Measurements from ENCODE around the gene LHFPL4. TPM values are rescaled to one million over a fixed set of nuclear protein-coding genes. Genes with fewer than 3 reads are reported as not detected.
"Not testable (repeated sequence)": the region's sequence is repeated elsewhere in the genome, so short reads cannot be mapped to it uniquely, and the experiment has no call there.

LHFPL4 gene
- not detected for total RNA-seq

DNA sequence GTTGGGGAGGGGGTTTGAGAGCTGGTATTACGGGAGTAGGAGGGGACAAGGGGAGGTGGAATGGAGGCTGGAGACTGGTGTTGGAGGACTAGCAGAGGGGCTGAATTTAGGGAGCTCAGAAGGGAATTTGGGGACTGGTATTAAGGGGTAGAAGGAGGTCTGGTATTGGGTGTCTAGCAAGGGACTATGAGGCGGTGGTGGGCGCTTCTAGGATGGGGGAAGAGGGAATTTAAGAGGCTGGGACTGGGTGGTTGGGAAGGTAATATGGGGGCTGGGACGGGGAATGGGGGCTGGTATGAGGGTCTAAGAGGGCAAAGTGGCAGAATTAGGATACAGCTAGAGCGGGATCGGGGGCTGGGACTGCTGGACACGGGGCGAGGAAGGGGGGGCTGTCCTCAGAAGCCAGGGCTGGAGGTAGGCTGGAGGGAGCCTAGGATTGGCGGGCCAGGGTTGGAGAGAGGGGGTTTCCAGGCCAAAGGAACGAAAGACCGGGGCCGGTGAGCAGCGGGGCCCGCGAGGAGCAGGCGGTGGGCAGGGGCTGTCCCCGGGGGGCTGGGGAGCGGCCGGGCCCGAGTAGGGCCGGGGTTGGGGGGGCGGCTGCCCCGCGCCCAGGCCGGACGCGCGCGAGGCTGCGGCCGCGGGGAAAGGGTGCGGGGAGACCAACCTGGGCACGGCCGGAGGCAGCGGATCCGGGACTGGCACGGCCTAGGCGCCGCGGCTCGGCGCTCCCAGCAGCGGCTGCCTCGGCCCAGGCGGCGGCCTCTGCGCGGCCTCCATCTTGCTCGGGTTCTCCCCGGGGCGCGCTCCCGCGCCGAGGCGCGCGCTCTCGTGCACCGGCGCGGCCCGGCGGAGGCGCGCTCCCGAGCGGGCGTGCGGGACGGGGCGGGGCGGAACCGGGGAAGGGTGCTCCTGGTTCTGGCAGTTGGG is at the start of gene LHFPL4:
Gene LHFPL4, minus strand, starts transcription at position 802 of the 927 bp plus-strand sequence. CDS start 1,143 bp downstream, outside the sequence.
- ChIA-PET POLR2A (interaction anchor here (0.5 kb wide), 1 partner anchor 51 kb away, joined by 3 read pairs; no protein-coding TSS in a partner anchor), CTCF (interaction anchor here (0.6 kb wide), 1 partner anchor 827 kb away, joined by 3 read pairs; no protein-coding TSS in a partner anchor)

DNA sequence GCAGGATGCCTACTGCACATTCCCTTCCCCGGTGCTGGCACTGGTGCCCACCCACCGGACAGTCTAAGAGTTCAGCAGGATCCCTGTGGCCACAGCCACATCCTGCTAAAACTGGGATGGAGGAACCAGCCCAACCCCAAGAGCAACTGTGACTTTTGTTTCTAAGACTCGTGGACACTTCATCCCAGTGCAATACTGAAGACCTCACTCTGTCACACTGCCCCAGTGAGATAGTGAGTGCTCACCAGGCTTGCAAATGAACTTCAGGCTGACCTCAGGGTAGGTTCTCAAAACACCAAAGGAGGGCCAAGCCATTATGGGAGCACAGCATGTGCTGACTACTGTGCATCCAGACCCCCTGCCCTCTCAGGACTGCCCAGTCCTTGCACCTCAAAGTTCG is 49.0 kb upstream of the LHFPL4 start:
- ATAC-seq, result no peak
- intact Hi-C loops (cut with DNase I, micrococcal nuclease), result no loop called here
- H3K4me3 Mint-ChIP-seq, result no peak overlapping the region
- ChIA-PET CTCF (no interaction called here), POLR2A (interaction anchor here (0.6 kb wide), 1 partner anchor 24 kb away, joined by 3 read pairs; no protein-coding TSS in a partner anchor)
- H3K27me3 Mint-ChIP-seq, result peaks cover 35% of the 10 kb centered on the region
- no peak for DNase-seq
- H3K27ac Mint-ChIP-seq, result no peak overlapping the region
- H3K4me1 Mint-ChIP-seq, result peaks cover 5% of the 10 kb centered on the region
- H3K36me3 Mint-ChIP-seq (ENCODE audit: low read depth), result no peaks in the 10 kb centered on the region
- peaks cover 2% of the 10 kb centered on the region for H3K9me3 Mint-ChIP-seq (ENCODE audit: low read depth)

More for the DNA sequence above, at the start of gene LHFPL4:
- no peak for ATAC-seq
- no peak within 1 kb of the TSS for H3K4me3 Mint-ChIP-seq
- peak; percentile 8 for DNase-seq
- no peaks in the 10 kb centered on the region for H3K36me3 Mint-ChIP-seq (ENCODE audit: low read depth)
- intact Hi-C loops (cut with DNase I, micrococcal nuclease), result no loop called here
- H3K27me3 Mint-ChIP-seq, result peaks cover 43% of the 10 kb centered on the region
- H3K9me3 Mint-ChIP-seq (ENCODE audit: low read depth), result peaks cover 2% of the 10 kb centered on the region
- H3K4me1 Mint-ChIP-seq, result peaks cover 3% of the 10 kb centered on the region
- no peak within 1 kb of the TSS for H3K27ac Mint-ChIP-seq

DNA sequence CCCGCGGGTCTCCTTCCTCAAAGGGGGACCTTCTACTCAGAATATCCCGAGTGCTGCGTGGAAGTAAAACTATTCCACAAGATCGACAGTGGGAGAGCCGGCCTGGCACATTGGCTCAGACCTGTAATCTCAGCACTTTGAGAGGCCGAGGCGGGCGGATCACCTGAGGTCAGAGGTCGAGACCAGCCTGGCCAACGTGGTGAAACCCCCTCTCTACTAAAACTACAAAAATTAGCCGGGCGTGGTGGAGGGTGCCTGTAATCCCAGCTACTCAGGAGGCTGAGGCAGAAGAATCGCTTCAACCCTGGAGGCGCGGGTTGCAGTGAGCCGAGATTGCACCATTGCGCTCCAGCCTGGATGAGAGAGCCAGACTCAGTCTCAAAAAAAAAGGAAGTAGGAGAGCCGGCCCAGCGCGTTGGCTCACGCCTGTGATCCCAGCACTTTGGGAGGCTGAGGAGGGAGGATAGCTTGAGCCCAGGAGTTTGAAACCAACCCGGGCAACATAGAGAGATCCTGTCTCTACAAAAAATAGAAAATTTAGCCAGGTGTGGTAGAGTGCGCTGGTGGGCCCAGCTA is 47.5 kb upstream of the LHFPL4 start:
- POLR2A ChIA-PET; ATAC-seq; H3K4me1 Mint-ChIP-seq; DNase-seq; H3K27ac Mint-ChIP-seq; CTCF ChIA-PET; intact Hi-C loops (cut with DNase I, micrococcal nuclease); H3K36me3 Mint-ChIP-seq (ENCODE audit: low read depth); H3K4me3 Mint-ChIP-seq; H3K9me3 Mint-ChIP-seq (ENCODE audit: low read depth): not testable (repeated sequence)
- H3K27me3 Mint-ChIP-seq, result peaks cover 34% of the 10 kb centered on the region

DNA sequence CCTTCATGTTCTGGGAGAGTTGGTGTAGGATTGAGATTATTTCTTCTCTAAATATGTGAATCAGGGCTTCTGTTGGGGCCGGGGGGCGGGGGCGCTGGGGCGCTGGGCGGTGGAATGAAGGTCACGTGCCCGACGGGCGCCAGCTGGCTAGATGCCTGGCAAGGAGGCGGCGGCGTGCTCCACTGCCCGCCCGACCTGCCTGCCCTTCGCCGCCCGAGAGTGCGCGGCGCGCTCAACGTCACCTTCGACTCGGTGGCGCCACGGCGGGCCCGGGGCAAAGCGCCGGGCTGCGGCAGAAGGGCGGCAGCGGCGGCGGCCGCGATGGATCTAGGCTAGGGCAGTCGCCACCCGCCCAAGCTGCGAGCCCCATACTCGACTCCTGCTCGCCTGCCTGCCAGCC is 47.0 kb upstream of the LHFPL4 start:
- Mint-ChIP-seq H3K4me3 (no peak overlapping the region), H3K9me3 (ENCODE audit: low read depth) (no peaks in the 10 kb centered on the region), H3K27me3 (peaks cover 33% of the 10 kb centered on the region), H3K4me1 (peaks cover 5% of the 10 kb centered on the region), H3K27ac (no peak overlapping the region), H3K36me3 (ENCODE audit: low read depth) (no peaks in the 10 kb centered on the region)
- ChIA-PET CTCF (no interaction called here), POLR2A (no interaction called here)
- DNase-seq (peak; percentile 53), ATAC-seq (peak; percentile 69)
- intact Hi-C loops (cut with DNase I, micrococcal nuclease), result no loop called here

DNA sequence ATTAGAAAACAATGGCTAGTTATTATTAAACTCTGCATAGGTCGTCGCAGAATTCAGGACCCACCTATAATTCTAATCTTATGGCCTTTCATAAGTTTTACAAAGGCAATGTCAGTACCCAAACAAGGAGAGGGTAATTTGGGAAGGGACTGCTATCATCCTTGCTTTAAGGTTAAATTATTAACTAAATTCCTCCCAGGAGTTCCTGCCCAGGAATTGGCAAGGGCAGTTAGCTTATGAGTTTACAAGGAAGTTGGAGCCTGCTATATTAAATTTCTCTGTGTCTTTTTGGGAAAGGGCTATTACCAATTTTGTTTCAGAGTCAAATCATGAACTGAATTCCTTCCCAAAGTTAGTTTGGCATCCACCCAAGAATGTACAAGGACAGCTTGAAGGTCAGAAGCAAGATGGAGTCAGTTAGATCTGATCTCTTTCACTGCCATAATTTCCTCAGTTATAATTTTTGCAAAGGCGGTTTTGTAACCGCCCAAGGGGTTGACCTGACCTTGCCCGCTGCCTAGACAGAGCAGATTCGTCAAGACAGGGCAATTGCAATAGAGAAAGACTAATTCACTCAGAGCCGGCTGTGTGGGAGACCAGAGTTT is 45.3 kb upstream of the LHFPL4 start:
- DNase-seq (no peak), ATAC-seq (no peak)
- intact Hi-C loops (cut with DNase I, micrococcal nuclease), result no loop called here
- no peak overlapping the region for H3K4me3 Mint-ChIP-seq
- peaks cover 5% of the 10 kb centered on the region for H3K4me1 Mint-ChIP-seq
- no peaks in the 10 kb centered on the region for H3K9me3 Mint-ChIP-seq (ENCODE audit: low read depth)
- H3K36me3 Mint-ChIP-seq (ENCODE audit: low read depth), result no peaks in the 10 kb centered on the region
- H3K27ac Mint-ChIP-seq, result no peak overlapping the region
- H3K27me3 Mint-ChIP-seq, result peaks cover 30% of the 10 kb centered on the region
- ChIA-PET CTCF (no interaction called here), POLR2A (no interaction called here)

- DNase-seq, result no peak
- POLR2A ChIA-PET, result no interaction called here
- Mint-ChIP-seq H3K4me3 (no peak overlapping the region), H3K9me3 (ENCODE audit: low read depth) (no peaks in the 10 kb centered on the region), H3K36me3 (ENCODE audit: low read depth) (no peaks in the 10 kb centered on the region), H3K4me1 (peaks cover 5% of the 10 kb centered on the region), H3K27me3 (peaks cover 24% of the 10 kb centered on the region), H3K27ac (no peak overlapping the region)
- CTCF ChIA-PET, result no interaction called here
- ATAC-seq, result no peak
- intact Hi-C loops (cut with DNase I, micrococcal nuclease), result no loop called here
Measured at GRCh38 chr3:9595877-9596276, 42.3 kb upstream of the LHFPL4 start.

DNA sequence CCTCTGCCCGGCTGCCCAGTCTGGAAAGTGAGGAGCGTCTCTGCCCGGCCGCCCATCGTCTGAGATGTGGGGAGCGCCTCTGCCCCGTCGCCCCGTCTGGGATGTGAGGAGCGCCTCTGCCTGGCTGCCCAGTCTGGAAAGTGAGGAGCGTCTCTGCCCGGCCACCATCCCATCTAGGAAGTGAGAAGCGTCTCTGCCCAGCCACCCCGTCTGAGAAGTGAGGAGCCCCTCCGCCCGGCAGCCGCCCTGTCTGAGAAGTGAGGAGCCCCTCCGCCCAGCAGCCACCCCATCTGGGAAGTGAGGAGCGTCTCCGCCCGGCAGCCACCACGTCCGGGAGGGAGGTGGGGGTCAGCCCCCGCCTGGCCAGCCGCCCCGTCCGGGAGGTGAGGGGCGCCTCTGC is 38.2 kb upstream of the LHFPL4 start:
- H3K9me3 Mint-ChIP-seq (ENCODE audit: low read depth); H3K4me1 Mint-ChIP-seq; ATAC-seq; H3K36me3 Mint-ChIP-seq (ENCODE audit: low read depth); DNase-seq; CTCF ChIA-PET; POLR2A ChIA-PET; H3K27me3 Mint-ChIP-seq; H3K4me3 Mint-ChIP-seq; H3K27ac Mint-ChIP-seq; intact Hi-C loops (cut with DNase I, micrococcal nuclease): not testable (repeated sequence)

DNA sequence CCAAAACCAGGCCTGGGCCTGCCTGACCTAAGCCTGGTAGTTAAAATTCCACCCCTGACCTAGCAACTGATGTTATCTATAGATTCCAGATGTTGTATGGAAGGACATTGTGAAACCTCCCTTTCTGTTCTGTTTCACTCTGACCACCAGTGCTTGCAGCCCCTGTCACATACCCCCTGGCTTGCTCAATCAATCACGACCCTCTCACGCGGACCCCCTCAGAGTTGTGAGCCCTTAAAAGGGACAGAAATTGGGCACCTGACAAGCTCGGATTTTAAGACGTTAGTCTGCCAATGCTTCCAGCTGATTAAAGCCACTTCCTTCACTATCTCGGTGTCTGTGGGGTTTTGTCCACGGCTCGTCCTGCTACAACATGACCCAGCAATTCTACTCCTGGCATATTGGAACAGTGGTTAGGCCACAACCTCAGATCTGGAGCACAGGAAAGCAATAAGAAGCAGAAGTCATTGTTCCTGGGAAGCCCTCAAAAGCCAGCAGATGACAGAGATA is 36.7 kb upstream of the LHFPL4 start:
- no peak for DNase-seq
- ATAC-seq, result no peak
- Mint-ChIP-seq H3K4me3 (no peak overlapping the region), H3K27me3 (peaks cover 7% of the 10 kb centered on the region), H3K36me3 (ENCODE audit: low read depth) (no peaks in the 10 kb centered on the region), H3K27ac (no peak overlapping the region), H3K9me3 (ENCODE audit: low read depth) (no peaks in the 10 kb centered on the region), H3K4me1 (no peaks in the 10 kb centered on the region)
- POLR2A ChIA-PET, result no interaction called here
- CTCF ChIA-PET, result no interaction called here
- intact Hi-C loops (cut with DNase I, micrococcal nuclease), result no loop called here

- DNase-seq (no peak), ATAC-seq (no peak)
- Mint-ChIP-seq H3K4me1 (no peaks in the 10 kb centered on the region), H3K27ac (no peak overlapping the region), H3K9me3 (ENCODE audit: low read depth) (peaks cover 2% of the 10 kb centered on the region), H3K4me3 (no peak overlapping the region), H3K27me3 (no peaks in the 10 kb centered on the region), H3K36me3 (ENCODE audit: low read depth) (no peaks in the 10 kb centered on the region)
- intact Hi-C loops (cut with DNase I, micrococcal nuclease), result no loop called here
- POLR2A ChIA-PET, result no interaction called here
- CTCF ChIA-PET, result no interaction called here
Measured at GRCh38 chr3:9583792-9584191, 30.2 kb upstream of the LHFPL4 start.

- ATAC-seq, result no peak
- Mint-ChIP-seq H3K4me3 (no peak overlapping the region), H3K36me3 (ENCODE audit: low read depth) (no peaks in the 10 kb centered on the region), H3K27me3 (no peaks in the 10 kb centered on the region), H3K4me1 (no peaks in the 10 kb centered on the region), H3K27ac (no peak overlapping the region), H3K9me3 (ENCODE audit: low read depth) (peaks cover 2% of the 10 kb centered on the region)
- intact Hi-C loops (cut with DNase I, micrococcal nuclease), result no loop called here
- ChIA-PET CTCF (no interaction called here), POLR2A (no interaction called here)
- no peak for DNase-seq
Measured at GRCh38 chr3:9583371-9583770, 29.7 kb upstream of the LHFPL4 start.

GRCh38 chr3:9582332-9582731 is 28.7 kb upstream of the LHFPL4 start:
- Mint-ChIP-seq H3K9me3 (ENCODE audit: low read depth) (peaks cover 2% of the 10 kb centered on the region), H3K27ac (no peak overlapping the region), H3K4me3 (no peak overlapping the region), H3K4me1 (no peaks in the 10 kb centered on the region), H3K27me3 (no peaks in the 10 kb centered on the region), H3K36me3 (ENCODE audit: low read depth) (no peaks in the 10 kb centered on the region)
- DNase-seq (no peak), ATAC-seq (no peak)
- intact Hi-C loops (cut with DNase I, micrococcal nuclease), result no loop called here
- ChIA-PET CTCF (interaction anchor here (0.7 to 1.4 kb wide), 3 partner anchors 78 to 290 kb away, joined by 3 to 4 read pairs (median 3); no protein-coding TSS in a partner anchor), POLR2A (no interaction called here)

Data from activated CD4-positive, alpha-beta T cell treated with anti-CD3 and anti-CD28 coated beads for 36 hours (primary cell).